A549 (cell line): ENCODE measurements around the gene RBP3. TPM values are rescaled to one million over a fixed set of nuclear protein-coding genes. Genes with fewer than 3 reads are reported as not detected.

Experiments
- ATAC-seq, 2 experiments: fragments of 200-7000 bp in 1 of 2; fragments of >200 bp in 1 of 2; cut with Nextera tagmentation in 1 of 2; cut with Tn5 transposase in 1 of 2; 3 replicates each; pipeline versions ENCODE4 v1.8.0 to v1.9.1; 2018 to 2020; ENCODE audit warnings: mild to moderate bottlenecking in 1 of 2, moderate library complexity in 1 of 2
- CTCF ChIA-PET: fragments of 300-600 bp; sonication (Branson Sonifier 250); formaldehyde crosslinking; extraction: SDS; loops from one replicate; lab custom pipeline; 2021; ENCODE audit warnings: antibody characterized with exemption, inconsistent platforms; lab: Yijun Ruan, JAX
- POLR2A ChIA-PET: fragments of 350-600 bp; formaldehyde crosslinking; extraction: SDS; loops from one replicate; lab custom pipeline; 2021; ENCODE audit warnings: antibody characterized with exemption, inconsistent platforms; lab: Yijun Ruan, JAX
- DNase-seq, 2 experiments: peaks; one replicate each; pipeline versions ENCODE4 v3.0.0 to v3.0.0-alpha.2; 2011 to 2016; ENCODE audit warnings: low read depth in 1 of 2, low spot score in 1 of 2
- FAIRE-seq: peaks from 2 replicates; lab custom pipeline; 2011; peaks lifted over from hg19 to GRCh38; lab: Jason Lieb, UNC
- H3K27ac ChIP-seq, 2 experiments: fragments of >200 bp; sonication (Bioruptor Twin); formaldehyde crosslinking; 3 replicates each; pipeline ENCODE4 v1.5.1; 2016 to 2017
- H3K4me1 ChIP-seq: fragments of >200 bp; sonication (Bioruptor Twin); formaldehyde crosslinking; 3 replicates; pipeline ENCODE4 v1.6.1; 2016
- H3K4me2 ChIP-seq: fragments of >200 bp; sonication (Bioruptor Twin); formaldehyde crosslinking; 3 replicates; pipeline ENCODE4 v1.6.1; 2016
- H3K4me3 ChIP-seq: fragments of >200 bp; sonication (Bioruptor Twin); formaldehyde crosslinking; 3 replicates; pipeline ENCODE4 v1.5.1; 2016
- H3K9me3 ChIP-seq: fragments of >200 bp; sonication (Bioruptor Twin); formaldehyde crosslinking; 3 replicates; pipeline ENCODE4 v1.6.1; 2016
- BHLHE40 ChIP-seq: IDR thresholded peaks from 2 replicates; pipeline ENCODE4 v1.6.1; 2012; ENCODE audit warnings: low read depth, low read length, inconsistent platforms
- CHD4 ChIP-seq: fragments of 200-600 bp; sonication (generic); IDR thresholded peaks from 2 replicates; pipeline ENCODE4 v1.6.1; 2016; ENCODE audit warnings: antibody characterized with exemption, mild to moderate bottlenecking, borderline replicate concordance
- CTCF ChIP-seq: fragments of >200 bp; sonication (Bioruptor Twin); formaldehyde crosslinking; IDR thresholded peaks from 3 replicates; pipeline ENCODE4 v1.5.1; 2016
- E2F6 ChIP-seq: IDR thresholded peaks from 2 replicates; pipeline ENCODE4 v1.6.1; 2012; ENCODE audit warnings: low read depth, borderline replicate concordance
- EHF ChIP-seq: fragments of 250-450 bp; sonication (Bioruptor Pico); IDR thresholded peaks from 2 replicates; pipeline ENCODE4 v1.5.0; 2020; ENCODE audit warnings: mild to moderate bottlenecking
- ESRRA ChIP-seq: fragments of 150-350 bp; IDR thresholded peaks from 2 replicates; pipeline ENCODE4 v1.6.1; 2014; ENCODE audit warnings: mild to moderate bottlenecking, low read length, borderline replicate concordance
- FOSL2 ChIP-seq, 2 experiments: fragments of 450-650 bp in 1 of 2; fragments of >200 bp in 1 of 2; sonication (Bioruptor Twin) in 1 of 2; formaldehyde crosslinking; IDR thresholded peaks; 2 replicates each; pipeline versions ENCODE4 v1.5.0 to v1.6.1; 2016 to 2020; ENCODE audit warnings: mild to moderate bottlenecking in 1 of 2, moderate library complexity in 1 of 2
- GATA3 ChIP-seq: IDR thresholded peaks from 2 replicates; pipeline ENCODE4 v1.6.1; 2012; ENCODE audit warnings: borderline replicate concordance
- HDAC2 ChIP-seq: fragments of 200-600 bp; sonication (generic); IDR thresholded peaks from 2 replicates; pipeline ENCODE4 v1.6.1; 2016
- HES2 ChIP-seq: fragments of >200 bp; sonication (Bioruptor Twin); formaldehyde crosslinking; IDR thresholded peaks from 2 replicates; pipeline ENCODE4 v1.6.1; 2016
- HMGXB4 ChIP-seq: fragments of 250-450 bp; sonication (Bioruptor Pico); IDR thresholded peaks from 2 replicates; pipeline ENCODE4 v1.5.0; 2021; ENCODE audit warnings: mild to moderate bottlenecking, moderate library complexity, borderline replicate concordance
- HOXA7 ChIP-seq: fragments of 250-450 bp; sonication (Bioruptor Pico); IDR thresholded peaks from 2 replicates; pipeline ENCODE4 v1.5.0; 2020; ENCODE audit warnings: mild to moderate bottlenecking, moderate library complexity
- HOXB13 ChIP-seq: fragments of 250-450 bp; sonication (Bioruptor Pico); IDR thresholded peaks from 2 replicates; pipeline ENCODE4 v1.5.0; 2020; ENCODE audit warnings: low read depth, mild to moderate bottlenecking, moderate library complexity
- HOXB5 ChIP-seq: fragments of 250-450 bp; sonication (Bioruptor Pico); IDR thresholded peaks from 2 replicates; pipeline ENCODE4 v1.5.0; 2020; ENCODE audit warnings: mild to moderate bottlenecking, moderate library complexity
- JUNB ChIP-seq: fragments of >200 bp; sonication (Bioruptor Twin); formaldehyde crosslinking; IDR thresholded peaks from 2 replicates; pipeline ENCODE4 v1.6.1; 2016
- MAFK ChIP-seq: fragments of 450-650 bp; IDR thresholded peaks from 2 replicates; pipeline ENCODE4 v1.6.1; 2014; ENCODE audit not compliant: partially characterized antibody
- MAX ChIP-seq: IDR thresholded peaks from 2 replicates; pipeline ENCODE4 v1.6.1; 2012
- MYC ChIP-seq: IDR thresholded peaks from 2 replicates; pipeline ENCODE4 v1.6.1; 2012; ENCODE audit warnings: mild to moderate bottlenecking, inconsistent platforms, low read length, improper control_type of control experiment, borderline replicate concordance
- NPAS2 ChIP-seq: fragments of 250-450 bp; sonication (Bioruptor Pico); IDR thresholded peaks from 2 replicates; pipeline ENCODE4 v1.8.0; 2022; ENCODE audit warnings: mild to moderate bottlenecking, moderate library complexity, borderline replicate concordance
- NR3C1 ChIP-seq: fragments of >200 bp; sonication (Bioruptor Twin); formaldehyde crosslinking; IDR thresholded peaks from 3 replicates; pipeline ENCODE4 v1.6.1; 2017
- PHF8 ChIP-seq: fragments of 200-600 bp; sonication (generic); IDR thresholded peaks from 2 replicates; pipeline ENCODE4 v1.6.1; 2016; ENCODE audit warnings: low read depth, mild to moderate bottlenecking, antibody characterized with exemption, moderate library complexity, borderline replicate concordance
- POLR2A ChIP-seq: IDR thresholded peaks from 2 replicates; pipeline ENCODE4 v1.6.1; 2012; ENCODE audit warnings: mild to moderate bottlenecking, low read length
- RCOR1 ChIP-seq: fragments of 150-350 bp; IDR thresholded peaks from 2 replicates; pipeline ENCODE4 v1.6.1; 2014; ENCODE audit warnings: antibody characterized with exemption, low read length, low read depth
- RNF2 ChIP-seq: fragments of 200-600 bp; sonication (generic); IDR thresholded peaks from 2 replicates; pipeline ENCODE4 v1.6.1; 2016; ENCODE audit warnings: low read depth, mild to moderate bottlenecking, antibody characterized with exemption, moderate library complexity, borderline replicate concordance
- ZC3H11A ChIP-seq: fragments of 450-650 bp; IDR thresholded peaks from 2 replicates; pipeline ENCODE4 v1.6.1; 2014; ENCODE audit warnings: antibody characterized with exemption, mild to moderate bottlenecking
- ZFP36 ChIP-seq: fragments of 450-650 bp; IDR thresholded peaks from 2 replicates; pipeline ENCODE4 v1.6.1; 2014; ENCODE audit warnings: borderline replicate concordance; ENCODE audit not compliant: partially characterized antibody
- ZNF302 ChIP-seq: fragments of 250-450 bp; sonication (Bioruptor Pico); IDR thresholded peaks from 2 replicates; pipeline ENCODE4 v1.9.0; 2021; ENCODE audit warnings: inconsistent platforms, mild to moderate bottlenecking, moderate library complexity
- WGBS: methylation state at CpG from one replicate; pipeline ENCODE4 v1.1.6; 2017; ENCODE audit errors: missing lambda C conversion rate; 5-methylcytosine and 5-hydroxymethylcytosine counted together
- polyA plus RNA-seq, 4 experiments: library from polyadenylated mRNA; depleted of rRNA in 3 of 4; stranded (reverse); fragments of >200 nt; fragmentation: RNase III in 1 of 4; extraction: RNeasy Plus Mini Kit Qiagen cat#74134 plus additional on column Dnase treatment in 1 of 4; gene quantifications; 2 replicates in 3 of 4; 3 replicates in 1 of 4; pipeline ENCODE4 v1.2.3, GENCODE V29; 2011 to 2017

RBP3 gene
- polyA plus RNA-seq, 2 of the 4 experiments (the other 2 are of a cell fraction), result not detected

- CTCF ChIA-PET, result interaction anchor here (0.9 to 1.9 kb wide), 5 partner anchors 10 to 281 kb away, joined by 3 to 10 read pairs (median 6); no protein-coding TSS in a partner anchor
- H3K9me3 ChIP-seq, result no peaks in the 10 kb centered on the region
- no peak for FAIRE-seq
- TF ChIP-seq RNF2 (no peak), FOSL2 (IDR thresholded peaks at IDR 0.05) (no peak), FOSL2 (CRISPR knock-in tag; IDR thresholded peaks at IDR 0.05) (no peak), HES2 (no peak), JUNB (no peak), HDAC2 (no peak), MAX (no peak), NPAS2 (CRISPR knock-in tag) (no peak), MAFK (no peak), HMGXB4 (no peak), E2F6 (no peak), NR3C1 (no peak), GATA3 (no peak), HOXB5 (CRISPR knock-in tag) (no peak), MYC (no peak)
- TF ChIP-seq, all 56 proteins: peak for 0
- Histone ChIP-seq H3K4me2 (no peak overlapping the region), H3K4me3 (no peak overlapping the region), H3K27ac (no peak overlapping the region), H3K4me1 (no peaks in the 10 kb centered on the region)
- WGBS, result 9% methylated on average over 2 of the region's 2 CpGs
- ATAC-seq (no peak), DNase-seq (no peak)
- POLR2A ChIA-PET, result no interaction called here
Observed at GRCh38 chr10:47305566-47305965, 42.6 kb upstream of the RBP3 start.

- WGBS, result 39% methylated on average over 10 of the region's 10 CpGs
- Histone ChIP-seq H3K4me2 (no peak overlapping the region), H3K4me1 (no peaks in the 10 kb centered on the region), H3K9me3 (no peaks in the 10 kb centered on the region), H3K27ac (no peak overlapping the region), H3K4me3 (no peak overlapping the region)
- FAIRE-seq, result no peak
- DNase-seq, result no peak
- ChIA-PET CTCF (interaction anchor here (0.9 to 2.4 kb wide), 8 partner anchors 9 to 282 kb away, joined by 3 to 10 read pairs (median 6); no protein-coding TSS in a partner anchor), POLR2A (no interaction called here)
- ATAC-seq, result no peak
- no peak for TF ChIP-seq CTCF
- no peak for TF ChIP-seq CHD4
- TF ChIP-seq ZNF302 (CRISPR knock-in tag), result no peak
- TF ChIP-seq ESRRA, result no peak
- TF ChIP-seq ZFP36, result no peak
- no peak for TF ChIP-seq RNF2
- TF ChIP-seq GATA3, result no peak
- TF ChIP-seq FOSL2 (IDR thresholded peaks at IDR 0.05), result no peak
- TF ChIP-seq FOSL2 (CRISPR knock-in tag; IDR thresholded peaks at IDR 0.05), result no peak
- no peak for TF ChIP-seq HOXA7 (CRISPR knock-in tag)
- no peak for TF ChIP-seq EHF
- TF ChIP-seq HOXB13 (CRISPR knock-in tag), result no peak
- TF ChIP-seq POLR2A, result no peak
- TF ChIP-seq JUNB, result no peak
- no peak for TF ChIP-seq BHLHE40
- TF ChIP-seq RCOR1, result no peak
- TF ChIP-seq PHF8, result no peak
- no peak for TF ChIP-seq ZC3H11A
- no peak for TF ChIP-seq MYC
Observed at GRCh38 chr10:47306387-47307210, 41.6 kb upstream of the RBP3 start.
